HepG2 (cell line): ENCODE results near the gene CCN6. TPM values are rescaled to one million over a fixed set of nuclear protein-coding genes. Genes with fewer than 3 reads are reported as not detected.

Experiments
- BCL6 ChIP-seq: IDR thresholded peaks from 2 replicates; pipeline ENCODE4 v1.6.1; 2016; ENCODE audit warnings: missing genetic modification reagents, missing compliant biosample characterization
- CHD4 ChIP-seq: fragments of 200-600 bp; sonication (generic); IDR thresholded peaks from 2 replicates; pipeline ENCODE4 v1.7.0; 2017; ENCODE audit warnings: mild to moderate bottlenecking, low read length, borderline replicate concordance
- CREM ChIP-seq, 2 experiments: sonication (generic) in 1 of 2; formaldehyde crosslinking in 1 of 2; IDR thresholded peaks; 2 replicates each; pipeline versions ENCODE4 v1.4.0 to v1.6.1; 2016 to 2020; ENCODE audit warnings: antibody characterized with exemption in 1 of 2, mild to moderate bottlenecking in 1 of 2, missing genetic modification reagents in 1 of 2
- KDM5B ChIP-seq: sonication (generic); formaldehyde crosslinking; IDR thresholded peaks from 2 replicates; pipeline ENCODE4 v1.4.0; 2020; ENCODE audit warnings: missing genetic modification reagents, mild to moderate bottlenecking, borderline replicate concordance
- NCOR1 ChIP-seq: fragments of 200-600 bp; sonication (generic); IDR thresholded peaks from 2 replicates; pipeline ENCODE4 v1.7.0; 2017; ENCODE audit warnings: antibody characterized with exemption, low read length, borderline replicate concordance
- SAP130 ChIP-seq: IDR thresholded peaks from 2 replicates; pipeline ENCODE4 v1.6.1; 2016; ENCODE audit warnings: low read depth
- SNAPC4 ChIP-seq: sonication (generic); formaldehyde crosslinking; IDR thresholded peaks from 2 replicates; pipeline ENCODE4 v1.4.0; 2020; ENCODE audit warnings: mild to moderate bottlenecking, missing genetic modification reagents
- TBX2 ChIP-seq: sonication (generic); formaldehyde crosslinking; IDR thresholded peaks from 2 replicates; pipeline ENCODE4 v1.5.0; 2020; ENCODE audit warnings: missing genetic modification reagents, mild to moderate bottlenecking, borderline replicate concordance
- ZSCAN5A ChIP-seq: sonication (generic); formaldehyde crosslinking; IDR thresholded peaks from 2 replicates; pipeline ENCODE4 v1.8.0; 2022; ENCODE audit warnings: mild to moderate bottlenecking, missing genetic modification reagents, borderline replicate concordance
- polyA plus RNA-seq, 8 experiments: library from polyadenylated mRNA; depleted of rRNA in 3 of 8; stranded (reverse) in 7 of 8; unstranded in 1 of 8; fragments of >200 nt; fragmentation: Illumina TruSeq in 4 of 8; extraction: Trizol in 4 of 8; gene quantifications; 2 replicates each; pipeline versions ENCODE4 v1.2.1 to v1.2.3, GENCODE V29; 2011 to 2016; ENCODE audit warnings: low read depth in 4 of 8, missing spikeins in 1 of 8, mixed read lengths in 1 of 8; ENCODE audit not compliant: insufficient read depth in 1 of 8
- total RNA-seq, 5 experiments: library from RNA; depleted of rRNA; stranded (reverse); fragments of >200 nt; fragmentation: Illumina TruSeq; extraction: Trizol; gene quantifications; 2 replicates each; pipeline ENCODE4 v1.2.3, GENCODE V29; 2016; ENCODE audit warnings: low read depth in 1 of 5
- TF ChIP-seq, protein P1 (sequence below), 2 experiments: sonication (generic) in 1 of 2; formaldehyde crosslinking in 1 of 2; IDR thresholded peaks; 2 replicates each; pipeline versions ENCODE4 v1.6.1 to v1.9.0; 2014 to 2022; ENCODE audit warnings: antibody characterized with exemption in 1 of 2, borderline replicate concordance in 1 of 2, inconsistent platforms in 1 of 2, low read depth in 1 of 2, missing genetic modification reagents in 1 of 2

Gene CCN6
- total and polyA plus RNA-seq, 2 of the 13 experiments (the other 11 are each of a cell fraction or from before 2014, with no cell fraction given), result not detected

DNA sequence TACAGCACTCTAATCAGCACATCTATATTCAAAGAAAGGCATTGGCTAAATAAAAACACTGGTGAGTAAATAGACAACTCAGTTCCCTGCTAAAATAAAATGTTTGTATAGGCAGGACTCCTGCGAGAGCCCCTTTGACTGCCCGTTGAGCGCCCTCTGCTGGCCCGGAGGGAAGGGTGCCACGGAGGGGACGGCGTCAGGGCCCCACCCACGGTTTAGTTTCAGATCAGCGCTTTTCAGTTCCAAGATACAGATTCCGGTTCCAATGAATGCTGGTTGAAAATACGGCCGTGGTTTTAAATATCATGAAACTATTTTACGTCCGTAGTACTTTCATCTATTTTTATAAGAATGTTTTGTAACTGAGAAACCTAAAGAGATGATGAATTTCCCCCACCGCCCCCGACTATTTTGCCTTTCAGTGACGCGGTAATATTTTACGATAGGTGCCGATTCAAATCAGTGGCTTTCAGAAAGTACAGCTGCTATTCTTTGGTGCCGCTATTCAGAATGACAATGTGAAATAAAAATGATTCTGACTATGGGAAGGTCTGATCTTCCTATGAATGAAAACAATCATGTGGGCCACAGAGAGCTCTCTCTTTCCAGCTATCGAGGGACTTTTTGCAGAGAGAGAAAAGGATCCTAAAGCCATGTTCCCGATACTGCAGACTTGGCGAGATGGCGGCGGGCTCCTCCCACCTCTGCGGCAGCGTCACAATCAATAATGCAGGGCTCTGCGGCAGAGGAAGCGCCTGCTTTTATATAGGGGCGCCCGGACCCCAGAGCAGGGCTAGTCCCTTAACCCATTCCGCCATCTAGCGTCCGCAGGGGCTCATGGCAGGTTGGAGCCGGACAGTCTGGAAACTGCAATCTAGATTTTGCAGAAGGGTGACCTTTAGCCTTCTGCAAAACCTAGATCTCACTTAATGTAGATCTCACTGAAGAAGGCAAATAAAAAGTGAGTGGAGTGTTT, 10.6 kb upstream of the CCN6 start (continued):
- TF ChIP-seq ZSCAN5A (CRISPR knock-in tag) (peak; percentile 50; the same call in 1 of the 2 replicates), KDM5B (CRISPR knock-in tag) (no peak), SAP130 (CRISPR knock-in tag) (peak; percentile 39; the same call in 1 of the 2 replicates), TBX2 (peak; percentile 19; the same call in 1 of the 2 replicates), CREM (IDR thresholded peaks at IDR 0.05) (no peak), CREM (CRISPR knock-in tag; IDR thresholded peaks at IDR 0.05) (no peak), CHD4 (0 out of 2 replicates have a peak, but pooled peaks have one; percentile 61), SNAPC4 (CRISPR knock-in tag) (no peak), NCOR1 (0 out of 2 replicates have a peak, but pooled peaks have one; percentile 24), BCL6 (CRISPR knock-in tag) (peak; percentile 35; the same call in 1 of the 2 replicates)
- TF ChIP-seq, protein P1, sequence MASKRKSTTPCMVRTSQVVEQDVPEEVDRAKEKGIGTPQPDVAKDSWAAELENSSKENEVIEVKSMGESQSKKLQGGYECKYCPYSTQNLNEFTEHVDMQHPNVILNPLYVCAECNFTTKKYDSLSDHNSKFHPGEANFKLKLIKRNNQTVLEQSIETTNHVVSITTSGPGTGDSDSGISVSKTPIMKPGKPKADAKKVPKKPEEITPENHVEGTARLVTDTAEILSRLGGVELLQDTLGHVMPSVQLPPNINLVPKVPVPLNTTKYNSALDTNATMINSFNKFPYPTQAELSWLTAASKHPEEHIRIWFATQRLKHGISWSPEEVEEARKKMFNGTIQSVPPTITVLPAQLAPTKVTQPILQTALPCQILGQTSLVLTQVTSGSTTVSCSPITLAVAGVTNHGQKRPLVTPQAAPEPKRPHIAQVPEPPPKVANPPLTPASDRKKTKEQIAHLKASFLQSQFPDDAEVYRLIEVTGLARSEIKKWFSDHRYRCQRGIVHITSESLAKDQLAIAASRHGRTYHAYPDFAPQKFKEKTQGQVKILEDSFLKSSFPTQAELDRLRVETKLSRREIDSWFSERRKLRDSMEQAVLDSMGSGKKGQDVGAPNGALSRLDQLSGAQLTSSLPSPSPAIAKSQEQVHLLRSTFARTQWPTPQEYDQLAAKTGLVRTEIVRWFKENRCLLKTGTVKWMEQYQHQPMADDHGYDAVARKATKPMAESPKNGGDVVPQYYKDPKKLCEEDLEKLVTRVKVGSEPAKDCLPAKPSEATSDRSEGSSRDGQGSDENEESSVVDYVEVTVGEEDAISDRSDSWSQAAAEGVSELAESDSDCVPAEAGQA (IDR thresholded peaks at IDR 0.05; ENCODE audit: low read depth), result no peak; the same call in 1 of the 2 replicates
- TF ChIP-seq, protein P1 (CRISPR knock-in tag; IDR thresholded peaks at IDR 0.05; ENCODE audit: borderline replicate concordance), result no peak
